HG02981 (cell line): ENCODE data around the gene SCRN2.

ENCODE experiments used
- ATAC-seq: cut with Tn5 transposase; IDR thresholded peaks from one replicate; pipeline ENCODE4 v1.9.1; 2021; ENCODE audit warnings: mild to moderate bottlenecking, moderate library complexity; ENCODE audit not compliant: unreplicated experiment

The SCRN2 gene

DNA sequence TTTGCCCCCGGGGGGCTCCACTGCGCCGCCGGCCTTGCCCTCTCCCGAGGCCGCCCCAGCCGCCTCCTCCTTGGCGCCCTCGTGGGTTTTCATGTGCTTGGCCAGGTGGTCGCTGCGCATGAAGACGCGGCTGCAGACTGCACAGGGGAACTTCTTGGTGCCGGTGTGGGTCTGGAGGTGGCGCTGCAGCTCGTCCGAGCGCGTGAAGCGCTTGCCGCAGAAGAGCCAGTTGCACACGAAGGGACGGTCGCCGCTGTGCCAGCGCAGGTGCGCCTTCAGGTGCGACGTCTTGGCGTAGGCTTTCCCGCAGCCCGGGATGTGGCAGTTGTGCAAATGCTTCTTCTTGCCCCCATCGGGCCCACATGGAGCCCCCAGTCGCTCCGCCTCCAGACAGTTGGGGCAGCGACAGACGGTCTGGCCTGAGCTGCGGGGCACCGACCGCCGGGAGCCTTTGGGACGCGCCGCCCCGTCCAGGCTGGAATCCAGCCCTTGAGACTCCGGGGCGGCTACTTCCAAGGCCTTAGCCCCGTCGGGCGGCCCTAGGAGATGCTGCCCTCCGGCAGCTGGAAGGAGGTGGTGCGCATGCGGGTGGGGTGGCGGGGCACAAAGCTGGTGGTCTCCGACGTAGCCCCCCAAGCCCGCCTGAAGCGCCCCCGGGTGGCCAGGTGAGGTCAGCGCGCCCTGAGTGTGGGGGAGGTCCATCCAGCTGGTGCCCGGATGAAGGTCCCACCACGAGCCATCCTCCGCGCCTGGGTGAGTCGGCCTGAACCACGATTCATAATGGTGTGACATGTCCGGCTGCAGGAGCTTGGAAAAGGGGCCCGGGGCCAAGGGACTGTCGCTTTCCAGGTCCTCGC is 6.5 kb upstream of the SCRN2 start:
- no peak for ATAC-seq

- ATAC-seq: no peak
These were observed 5.8 kb upstream of the SCRN2 start for GRCh38 chr17:47846716-47847340.

GRCh38 chr17:47845716-47846075 is 4.6 kb upstream of the SCRN2 start:
- no peak for ATAC-seq

DNA sequence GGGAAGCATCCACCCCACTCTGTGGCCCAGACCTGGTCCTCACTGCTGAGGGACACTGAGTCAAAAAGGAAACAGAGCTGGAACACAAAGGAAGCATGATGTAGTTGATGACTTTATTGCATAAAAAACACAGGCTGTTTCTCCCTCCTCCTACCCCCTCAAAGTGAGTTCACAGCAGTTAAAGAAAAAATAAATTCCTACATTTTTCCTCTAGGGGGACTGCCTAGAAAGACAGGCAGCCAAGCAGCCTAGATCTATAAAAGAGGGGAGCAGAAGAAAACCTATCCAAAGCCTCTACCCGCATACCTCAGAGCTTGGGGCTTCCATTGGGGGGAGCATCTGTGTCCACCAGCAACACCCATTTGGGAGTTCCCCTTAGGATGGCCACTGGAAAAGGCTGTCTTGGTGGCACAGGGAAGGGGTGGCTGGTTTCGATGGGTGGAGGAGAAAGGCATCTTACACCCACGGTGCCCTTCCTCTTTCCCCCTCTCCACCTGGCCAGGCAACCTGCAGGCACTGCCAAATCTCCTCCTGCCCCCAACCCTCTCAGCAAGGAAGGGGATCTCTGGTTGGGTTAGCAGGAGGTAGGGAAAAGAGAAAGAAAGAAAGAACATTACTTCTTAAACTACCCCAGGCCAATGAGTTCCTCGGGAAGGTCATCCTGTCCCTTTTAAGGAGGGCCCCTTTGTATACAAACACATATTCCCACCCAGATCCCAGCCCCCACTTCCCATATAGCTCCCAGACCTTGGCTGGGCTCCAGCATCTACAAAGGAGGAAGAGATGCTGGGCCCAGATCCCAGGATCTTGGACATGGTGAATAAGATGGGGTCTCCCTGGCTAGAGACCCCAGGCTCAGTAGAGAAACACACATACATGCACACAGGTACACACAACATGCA is 4.0 kb upstream of the SCRN2 start:
- ATAC-seq: no peak

DNA sequence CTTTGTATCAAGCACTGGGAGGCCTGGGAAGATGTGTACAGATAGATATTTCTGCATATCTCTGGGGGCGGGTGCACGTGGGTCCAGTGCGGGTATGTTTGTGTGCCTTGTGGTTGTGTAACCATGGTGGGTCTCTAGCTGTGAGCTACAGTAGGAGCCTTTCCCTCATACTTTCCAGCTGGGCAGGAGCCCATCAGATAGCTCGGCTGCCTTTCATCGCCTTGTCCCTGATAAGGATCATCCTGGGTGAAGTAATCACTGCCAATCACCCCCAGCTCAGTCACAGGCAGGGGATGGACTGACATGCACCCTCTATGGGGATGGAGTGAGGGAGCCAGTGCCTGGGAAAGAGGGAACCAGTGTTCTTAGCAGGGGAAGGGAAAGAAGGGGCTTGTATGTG is 3.2 kb upstream of the SCRN2 start:
- ATAC-seq: no peak

GRCh38 chr17:47843391-47843730 is 2.3 kb upstream of the SCRN2 start:
- no peak for ATAC-seq

GRCh38 chr17:47841488-47842291 is 617 bp upstream of the SCRN2 start:
- ATAC-seq: no peak

GRCh38 chr17:47840001-47840741 is 902 bp downstream of the SCRN2 start:
- ATAC-seq: no peak

DNA sequence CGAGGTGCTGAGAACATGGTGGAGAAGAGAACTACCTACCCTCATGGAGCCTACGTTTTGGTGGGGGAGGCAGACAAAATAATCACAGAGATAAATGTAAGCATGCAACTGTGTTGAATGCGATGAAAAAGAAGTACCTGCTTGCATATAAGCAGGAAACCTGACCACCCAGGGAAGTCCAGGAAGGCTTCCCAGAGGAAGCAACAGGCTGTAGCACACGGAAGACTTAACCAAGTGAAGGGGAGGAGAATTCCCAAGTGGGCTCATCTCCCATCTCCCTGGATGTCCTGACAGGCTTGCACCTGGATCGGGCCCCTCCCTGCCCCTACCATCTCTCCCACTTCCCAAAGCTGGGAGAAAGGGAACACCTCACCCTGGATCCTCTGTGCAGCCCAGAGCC is 2.0 kb downstream of the SCRN2 start:
- ATAC-seq: no peak

- no peak for ATAC-seq
These were observed 2.4 kb downstream of the SCRN2 start for GRCh38 chr17:47838636-47839035.

DNA sequence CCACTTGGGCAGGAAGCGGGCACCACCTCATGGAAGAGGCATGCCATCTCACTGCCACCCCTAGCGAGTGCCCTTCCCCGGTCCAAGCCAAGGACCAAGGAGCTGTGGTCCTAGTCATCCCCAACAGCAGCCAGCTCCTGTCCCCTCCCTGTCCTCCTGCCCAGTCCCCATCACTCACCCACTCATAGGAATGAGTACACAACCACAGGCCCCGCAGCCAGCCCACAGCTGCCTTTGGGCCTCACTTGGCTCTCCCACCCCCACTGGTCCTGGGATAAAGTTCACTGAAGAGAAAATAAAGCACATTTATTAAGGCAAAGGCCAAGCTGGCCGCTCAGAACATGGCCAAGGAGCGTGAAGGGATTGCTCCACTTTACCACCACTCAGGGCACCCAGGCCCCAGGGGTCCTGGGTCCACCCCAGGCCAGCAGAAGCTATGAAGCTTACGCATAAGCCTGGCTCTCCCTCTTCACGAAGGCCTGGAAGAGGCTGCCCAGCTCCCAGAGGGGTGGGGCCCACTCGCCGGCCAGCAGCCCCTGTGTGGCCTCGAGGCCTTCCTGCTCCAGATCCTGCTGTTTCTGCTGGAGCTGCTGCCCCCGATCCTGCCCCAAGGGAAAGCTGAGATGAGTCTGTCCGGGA is 3.6 kb downstream of the SCRN2 start:
- ATAC-seq: no peak

DNA sequence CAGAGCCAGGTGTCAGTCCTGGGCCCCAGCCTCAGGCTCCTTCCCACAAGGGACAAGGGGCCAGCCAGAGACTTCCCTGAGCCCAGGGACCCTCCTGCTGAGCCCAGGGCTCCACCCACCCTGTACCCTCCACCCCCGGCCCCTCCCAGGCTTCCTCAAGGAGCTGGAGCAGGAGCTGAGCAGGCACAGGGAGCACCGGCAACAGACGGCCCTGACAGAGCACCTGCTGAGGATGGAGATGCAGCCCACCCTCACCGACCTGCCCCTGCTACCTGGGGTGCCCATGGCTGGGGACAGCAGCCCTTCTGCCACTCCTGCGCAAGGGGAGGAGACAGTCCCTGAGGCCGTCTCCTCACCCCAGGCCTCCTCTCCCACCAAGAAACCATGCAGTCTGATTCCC is 4.5 kb downstream of the SCRN2 start:
- no peak for ATAC-seq

DNA sequence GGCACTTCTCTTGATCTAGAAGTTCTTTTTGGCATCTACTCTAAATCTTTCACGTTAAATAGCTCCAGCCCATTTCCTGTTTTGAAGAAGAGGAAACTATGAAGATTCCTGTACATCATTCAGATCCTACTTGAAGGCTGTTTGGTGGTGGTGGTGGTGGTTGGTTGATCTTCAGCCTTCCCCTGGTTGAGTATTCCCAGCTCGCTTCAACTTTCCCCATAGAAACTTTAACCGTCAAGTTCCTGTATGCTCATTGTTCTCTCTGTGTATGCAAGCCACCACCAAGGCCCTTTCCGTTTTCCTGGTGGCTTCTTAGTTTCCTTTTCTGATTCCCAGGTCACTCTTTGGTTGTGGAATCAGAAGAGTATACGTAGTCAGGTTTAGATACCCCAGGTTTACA is 6.3 kb downstream of the SCRN2 start:
- ATAC-seq: no peak

GRCh38 chr17:47831934-47832327 is 9.1 kb downstream of the SCRN2 start:
- ATAC-seq: no peak

DNA sequence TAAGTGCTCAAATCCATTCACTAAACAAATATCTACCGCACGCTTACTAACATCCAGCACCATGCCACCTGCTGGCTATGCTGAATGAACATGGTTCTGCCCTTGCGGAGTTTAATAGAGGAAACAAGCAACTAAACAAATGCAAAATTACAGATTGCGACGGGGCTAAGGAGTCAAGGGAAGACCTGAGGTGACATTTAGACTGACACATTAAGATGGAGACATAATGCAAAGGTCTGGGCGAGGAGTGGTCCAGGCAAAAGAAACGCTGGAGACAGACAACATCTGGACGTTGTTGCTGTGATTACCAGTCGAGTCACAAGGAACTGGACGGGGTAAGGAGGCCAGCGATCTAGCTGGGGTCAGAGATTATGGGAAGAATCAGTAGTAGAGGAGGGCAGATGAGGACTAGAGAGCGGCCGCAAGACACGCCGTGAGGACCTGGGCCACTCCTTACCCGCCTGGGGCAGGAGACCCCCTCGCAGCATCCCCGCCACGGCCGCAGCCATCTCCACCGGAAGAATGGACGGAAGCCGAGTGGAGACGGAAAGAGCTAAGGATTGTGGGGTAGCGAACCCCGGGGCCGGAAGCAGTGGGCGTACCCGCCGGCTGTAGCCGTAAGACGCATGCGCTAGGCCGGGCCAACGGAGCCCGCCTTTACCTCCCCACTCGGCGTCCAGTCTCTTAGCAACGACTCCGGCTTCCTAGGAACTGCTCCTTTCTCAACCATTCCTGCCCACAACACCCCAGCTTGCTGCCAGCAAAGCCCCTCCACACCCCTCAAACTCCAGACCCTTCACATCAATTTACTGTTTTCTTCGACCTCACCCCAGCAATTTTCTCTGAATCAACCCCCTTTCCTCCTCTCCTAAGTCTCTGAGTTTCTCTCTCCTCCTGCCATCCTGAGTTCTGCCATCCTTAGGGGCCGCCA is 9.8 kb downstream of the SCRN2 start, which contains the start of the genes LRRC46 and MRPL10:
Gene LRRC46, plus strand, starts transcription at position 668 of the 931 bp plus-strand sequence. CDS start 320 bp downstream, outside the sequence.
Gene MRPL10, minus strand, starts transcription at position 539 of the 931 bp plus-strand sequence. Its CDS starts 30 bp downstream, at position 509.
- ATAC-seq: peak; percentile 77

- no peak for ATAC-seq
These were observed 10.6 kb downstream of the SCRN2 start for GRCh38 chr17:47830396-47831002.

- ATAC-seq: no peak
These were observed 11.2 kb downstream of the SCRN2 start for GRCh38 chr17:47829870-47830269.

DNA sequence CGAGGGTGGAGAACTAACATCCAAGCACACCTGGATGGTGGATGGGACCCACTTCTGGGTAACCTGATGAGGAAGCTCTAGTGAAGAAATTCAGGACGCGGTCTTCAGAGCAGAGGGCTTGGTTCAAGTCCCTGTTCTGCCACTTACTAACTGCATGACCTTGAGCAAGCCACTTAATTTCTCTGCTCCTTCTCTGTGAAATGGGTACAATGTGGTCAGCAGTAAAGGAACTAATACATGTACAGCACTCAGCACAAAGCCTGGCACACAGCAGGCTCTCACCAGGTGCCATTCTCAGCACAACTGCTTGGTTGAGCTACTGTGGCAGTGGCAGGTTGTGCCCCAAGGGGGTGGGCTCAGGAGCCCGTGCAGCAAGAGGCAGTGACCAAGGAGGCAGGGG is 17.6 kb downstream of the SCRN2 start:
- no peak for ATAC-seq
